ENCODE measurements around the gene ZIC5.

Gene ZIC5

DNA sequence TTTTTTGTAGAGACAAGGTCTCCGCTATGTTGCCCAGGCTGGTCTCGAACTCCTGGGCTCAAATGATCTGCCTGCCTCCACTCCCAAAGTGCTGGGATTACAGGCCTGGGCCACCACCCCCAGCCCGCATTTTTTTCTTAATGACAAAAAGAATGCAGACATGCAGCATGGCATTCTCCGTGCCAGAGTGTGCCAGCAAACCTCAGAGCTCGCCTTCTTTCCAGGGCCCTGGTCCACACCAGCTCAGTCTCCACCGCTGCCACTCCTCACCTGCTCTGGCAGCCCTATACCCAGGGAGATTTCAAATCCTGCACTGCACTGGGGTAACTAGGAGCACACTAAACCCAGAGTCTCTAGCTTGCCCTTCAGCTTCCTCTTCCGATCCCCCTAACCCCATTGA, 41.7 kb downstream of the ZIC5 start:
- no peak for DNase-seq

DNA sequence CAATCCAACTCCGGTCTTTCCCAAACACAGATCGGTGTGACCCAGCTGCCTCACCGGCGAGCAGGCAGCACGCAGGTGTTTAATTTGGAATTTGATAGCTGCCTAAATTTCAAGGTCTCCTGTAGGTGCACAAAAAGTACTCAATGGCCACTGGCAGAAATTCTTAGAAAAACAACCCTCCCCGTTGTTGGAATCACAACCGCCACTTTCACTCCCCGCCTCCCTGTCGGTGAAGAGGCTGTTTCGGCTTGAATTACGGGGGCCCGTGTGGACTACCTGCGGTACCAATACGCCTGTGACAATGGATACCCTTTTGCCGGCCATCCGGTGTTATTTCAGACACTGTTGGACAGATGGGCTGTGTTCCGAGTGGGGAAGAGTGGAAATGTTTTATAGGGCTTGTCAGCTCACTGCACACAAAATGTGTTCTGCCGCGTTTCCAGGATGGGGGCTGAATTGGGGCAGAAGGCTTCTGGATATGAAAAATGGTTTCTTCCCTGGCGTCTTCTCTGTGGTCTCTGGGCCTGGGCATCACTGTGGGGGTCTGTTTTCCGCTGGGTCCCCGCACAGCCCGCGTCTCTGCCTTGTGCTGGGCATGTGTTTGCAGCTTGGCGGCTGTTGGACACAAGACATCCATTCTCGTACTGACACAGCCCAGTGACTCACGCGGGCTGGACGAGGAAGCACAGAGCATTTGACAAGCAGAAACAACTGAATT, 45.4 kb downstream of the ZIC5 start:
- DNase-seq, result no peak

DNA sequence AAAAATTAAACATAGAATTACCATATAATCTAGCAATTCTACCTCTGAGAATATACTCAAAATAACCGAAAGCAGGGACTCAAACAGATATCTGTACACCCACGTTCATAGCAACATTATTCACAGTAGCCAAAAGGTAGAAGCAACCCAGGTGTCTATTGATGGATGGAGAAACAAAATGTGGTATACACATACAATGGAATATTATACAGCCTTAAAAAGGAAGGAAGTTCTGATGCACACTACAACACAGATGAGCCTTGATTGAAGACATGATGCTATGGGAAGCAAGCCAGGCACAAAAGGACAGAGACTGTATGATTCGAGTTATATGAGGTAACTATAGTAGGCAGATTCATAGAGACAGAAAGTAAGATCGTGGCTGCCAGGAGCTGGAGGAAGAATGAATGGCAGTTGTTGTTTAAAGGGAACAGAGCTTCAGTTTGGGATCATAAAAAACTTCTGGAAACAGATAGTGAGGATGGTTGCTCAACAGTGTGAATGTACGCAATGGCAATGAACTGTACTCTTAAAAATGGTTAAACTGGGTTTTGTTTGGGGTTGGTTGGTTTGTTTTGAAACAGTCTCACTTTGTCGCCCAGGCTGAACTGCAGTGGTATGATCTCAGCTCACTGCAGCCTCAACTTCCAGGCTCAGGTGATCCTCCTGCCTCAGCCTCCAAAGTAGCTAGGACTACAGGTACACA, 47.5 kb downstream of the ZIC5 start:
- DNase-seq, result no peak

DNA sequence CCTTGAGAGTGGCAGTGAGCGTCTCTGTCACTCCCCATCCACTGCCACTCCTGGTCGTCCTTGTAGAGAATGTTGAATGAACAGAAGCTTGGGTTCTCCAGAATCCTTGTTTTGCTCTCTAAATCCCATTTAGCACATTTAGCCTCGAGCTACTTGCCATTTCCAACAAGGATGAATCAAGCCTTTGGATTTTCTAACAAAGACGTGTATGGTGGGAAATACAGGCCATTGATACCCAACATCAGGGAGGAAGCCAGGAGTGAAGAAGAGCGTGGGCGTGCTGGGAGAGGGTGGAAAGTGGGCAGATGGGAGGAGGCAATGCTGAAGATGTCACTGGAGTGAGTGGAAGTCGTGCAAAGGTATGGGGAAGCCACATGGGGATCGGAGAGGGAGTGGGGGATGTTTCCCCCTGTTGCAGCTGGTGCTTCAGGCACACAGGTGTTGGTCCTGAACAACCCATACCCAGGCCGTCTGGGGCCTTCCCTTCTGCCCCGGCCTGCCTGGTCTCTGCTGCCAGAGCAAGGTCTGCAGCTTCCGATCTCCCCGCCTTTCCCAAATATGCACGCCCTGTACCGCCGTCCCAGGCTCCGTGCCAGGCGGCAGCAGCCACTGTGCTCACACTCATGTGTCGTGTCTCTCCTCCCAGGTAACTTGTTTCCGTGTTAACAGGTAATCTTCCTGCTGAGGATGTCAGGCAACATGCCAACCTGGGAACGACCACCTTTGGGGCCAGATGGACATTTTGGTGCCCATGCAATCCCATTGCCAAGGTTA, 48.7 kb downstream of the ZIC5 start:
- no peak for DNase-seq

DNA sequence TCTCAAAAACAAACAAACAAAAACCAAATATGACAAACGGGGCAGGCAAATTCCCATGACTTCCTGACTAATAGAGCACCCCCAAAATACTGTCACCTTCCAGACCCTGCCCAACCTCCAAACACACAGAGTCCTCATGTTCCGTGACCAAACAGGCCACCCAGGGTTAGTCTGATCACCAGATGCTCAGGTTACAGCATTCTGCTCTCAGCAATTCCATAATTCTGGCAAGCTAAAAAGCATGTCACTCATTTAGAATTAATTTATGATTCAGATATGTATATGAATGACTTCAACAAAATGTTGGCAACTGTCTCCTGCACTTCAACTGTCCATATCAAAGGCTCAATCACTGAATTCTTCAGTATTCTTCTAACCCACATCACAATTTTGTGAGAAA, 52.4 kb downstream of the ZIC5 start:
- no peak for DNase-seq

DNA sequence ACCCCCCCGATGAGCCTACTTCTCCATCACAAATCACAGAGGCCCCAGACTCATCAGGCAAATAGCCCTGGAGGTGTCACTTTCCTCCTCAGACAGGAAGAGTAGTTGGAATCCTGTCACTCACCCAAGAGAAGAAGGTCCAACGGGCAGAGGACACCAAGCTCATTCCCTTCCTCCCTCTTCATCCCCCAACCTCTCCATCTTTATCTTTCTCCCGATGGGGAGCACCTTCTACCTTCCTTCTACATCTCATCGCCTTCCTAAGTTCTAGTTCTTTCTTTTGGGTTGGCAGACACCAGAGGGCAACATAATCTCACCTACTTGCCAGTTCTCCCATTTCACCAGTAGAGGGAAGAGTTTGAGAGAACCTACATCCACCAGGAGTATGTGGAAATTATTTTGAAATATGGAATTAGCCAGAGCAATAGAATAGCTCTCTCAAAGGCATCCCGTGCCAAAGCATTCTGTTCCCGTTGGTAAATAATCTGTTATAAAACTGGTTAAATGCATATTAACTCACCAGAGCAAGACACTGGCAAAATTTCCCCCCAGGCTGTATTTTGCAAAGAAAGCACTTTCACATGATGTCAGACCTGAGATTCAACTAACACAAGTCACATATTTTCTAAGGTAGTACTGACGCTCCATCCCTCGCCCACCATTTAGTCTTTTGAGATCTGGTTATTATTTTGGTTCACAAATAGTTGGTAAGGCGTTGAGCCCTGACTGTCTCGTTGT, 55.0 kb downstream of the ZIC5 start:
- DNase-seq, result peak; percentile 61

DNA sequence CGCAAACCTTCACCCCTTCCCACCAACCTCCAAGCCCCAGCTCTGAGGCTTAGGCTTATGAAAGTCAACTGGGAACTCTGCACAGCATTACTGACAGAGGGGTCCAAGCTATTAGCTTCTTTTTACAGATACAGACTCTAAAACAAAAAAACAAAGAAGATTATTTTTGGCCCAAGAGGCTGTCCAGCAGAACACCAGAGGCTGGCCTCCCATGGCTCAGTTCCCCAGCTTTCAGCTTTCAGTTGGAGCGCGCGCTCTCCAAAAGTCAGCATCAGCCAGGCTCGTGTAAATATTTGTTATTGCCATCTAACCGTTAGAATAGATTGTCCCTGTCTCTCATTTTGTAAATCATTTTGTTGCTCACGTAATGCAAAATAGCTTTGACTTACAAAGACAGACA, 58.4 kb downstream of the ZIC5 start:
- no peak for DNase-seq

Data from fibroblast of skin of right quadriceps (primary cell).